H1 (cell line): Measurements from ENCODE around the gene LHFPL3. TPM values are rescaled to one million over a fixed set of nuclear protein-coding genes. Genes with fewer than 3 reads are reported as not detected.

Experiments
- CTCF ChIA-PET: fragments of 300-600 bp; sonication (Branson Sonifier 250); formaldehyde crosslinking; loops from one replicate; lab custom pipeline; 2021; ENCODE audit not compliant: partially characterized antibody; lab: Charles Lee
- POLR2A ChIA-PET: fragments of 300-600 bp; sonication (Branson Sonifier 250); formaldehyde crosslinking; loops from one replicate; lab custom pipeline; 2021; ENCODE audit warnings: inconsistent platforms; ENCODE audit not compliant: partially characterized antibody; lab: Charles Lee
- DNase-seq, 2 experiments: peaks; one replicate each; pipeline versions ENCODE4 v3.0.0 to v3.0.0-alpha.2; 2010 to 2022; ENCODE audit warnings: low spot score in 2 of 2, low read depth in 1 of 2, mixed read lengths in 1 of 2
- FAIRE-seq: peaks from 2 replicates; lab custom pipeline; 2011; peaks lifted over from hg19 to GRCh38; lab: Jason Lieb, UNC
- H2AFZ ChIP-seq: 2 replicates; pipeline ENCODE4 v1.8.1; 2012; ENCODE audit warnings: low read length, inconsistent platforms
- H2AK5ac ChIP-seq: 2 replicates; pipeline ENCODE4 v1.6.1; 2013; ENCODE audit warnings: low read depth, low read length
- H2BK120ac ChIP-seq: replicated peaks from 2 replicates; pipeline ENCODE3; 2013; ENCODE audit warnings: low read depth, low read length, inconsistent platforms
- H2BK12ac ChIP-seq: 2 replicates; pipeline ENCODE4 v1.6.1; 2013; ENCODE audit warnings: low read depth, low read length
- H2BK15ac ChIP-seq: 2 replicates; pipeline ENCODE4 v1.6.1; 2013; ENCODE audit warnings: low read length
- H2BK20ac ChIP-seq: 2 replicates; pipeline ENCODE4 v1.6.1; 2013; ENCODE audit warnings: low read length
- H2BK5ac ChIP-seq: 2 replicates; pipeline ENCODE4 v1.6.1; 2013; ENCODE audit warnings: low read depth, low read length
- H3K14ac ChIP-seq: 2 replicates; pipeline ENCODE4 v1.6.1; 2013; ENCODE audit warnings: inconsistent platforms; ENCODE audit not compliant: insufficient read length
- H3K18ac ChIP-seq: 2 replicates; pipeline ENCODE4 v1.6.1; 2013; ENCODE audit warnings: low read length; ENCODE audit errors: extremely low read depth
- H3K23ac ChIP-seq: 2 replicates; pipeline ENCODE4 v1.6.1; 2013; ENCODE audit warnings: inconsistent platforms; ENCODE audit not compliant: insufficient read length
- H3K23me2 ChIP-seq: 2 replicates; pipeline ENCODE4 v1.6.1; 2013; ENCODE audit warnings: low read depth, low read length
- H3K27ac ChIP-seq: 2 replicates; pipeline ENCODE4 v1.6.1; 2011; ENCODE audit warnings: low read depth, low read length, inconsistent platforms
- H3K27me3 ChIP-seq, 4 experiments: replicated peaks in 1 of 4; 1 replicate in 1 of 4; 2 replicates in 3 of 4; pipeline versions ENCODE4 v1.6.1 to v1.8.1; 2011 to 2013; ENCODE audit warnings: low read length in 3 of 4, mild to moderate bottlenecking in 3 of 4, inconsistent platforms in 2 of 4, mixed read lengths in 2 of 4, moderate library complexity in 1 of 4; ENCODE audit not compliant: control insufficient read depth in 3 of 4, insufficient read depth in 3 of 4; ENCODE audit errors: extremely low read depth in 1 of 4
- H3K36me3 ChIP-seq, 4 experiments: 2 replicates each; pipeline versions ENCODE4 v1.6.1 to v1.8.1; 2011 to 2013; ENCODE audit warnings: mild to moderate bottlenecking in 4 of 4, low read length in 3 of 4, moderate library complexity in 2 of 4, control low read depth in 1 of 4, inconsistent platforms in 1 of 4; ENCODE audit not compliant: insufficient read depth in 4 of 4, control insufficient read depth in 2 of 4
- H3K4ac ChIP-seq: replicated peaks from 2 replicates; pipeline ENCODE3; 2013; ENCODE audit warnings: low read length, low read depth, mixed read lengths, inconsistent platforms; ENCODE audit not compliant: insufficient read length
- H3K4me1 ChIP-seq, 4 experiments: replicated peaks in 1 of 4; 1 replicate in 1 of 4; 2 replicates in 3 of 4; pipeline versions ENCODE4 v1.6.1 to v1.8.1; 2011 to 2013; ENCODE audit warnings: low read length in 3 of 4, inconsistent platforms in 2 of 4, mixed read lengths in 1 of 4; ENCODE audit not compliant: insufficient read depth in 4 of 4, control insufficient read depth in 3 of 4
- H3K4me2 ChIP-seq, 2 experiments: 2 replicates each; pipeline versions ENCODE4 v1.6.1 to v1.8.1; 2011 to 2013; ENCODE audit warnings: low read depth in 2 of 2, low read length in 2 of 2, control low read depth in 1 of 2, inconsistent platforms in 1 of 2, mild to moderate bottlenecking in 1 of 2; ENCODE audit not compliant: insufficient read depth in 1 of 2
- H3K4me3 ChIP-seq, 4 experiments: fragments of 200-600, 300-600 bp in 1 of 4; sonication (generic), shearing (Covaris generic), sonication (Bioruptor Twin) in 1 of 4; 2 replicates each; pipeline versions ENCODE4 v1.5.1 to v1.8.1; 2011 to 2016; ENCODE audit warnings: low read length in 4 of 4, low read depth in 3 of 4, control low read depth in 2 of 4, inconsistent platforms in 2 of 4, mild to moderate bottlenecking in 2 of 4, mixed read lengths in 1 of 4, moderate library complexity in 1 of 4; ENCODE audit not compliant: insufficient read depth in 2 of 4; ENCODE audit errors: extremely low read depth in 1 of 4
- H3K56ac ChIP-seq: replicated peaks from 2 replicates; pipeline ENCODE3; 2013; ENCODE audit warnings: low read depth, mild to moderate bottlenecking, mixed read lengths, low read length, inconsistent platforms; ENCODE audit not compliant: insufficient read length
- H3K79me1 ChIP-seq: 2 replicates; pipeline ENCODE4 v1.6.1; 2013; ENCODE audit warnings: low read depth, low read length, control low read depth
- H3K79me2 ChIP-seq, 2 experiments: 2 replicates each; pipeline versions ENCODE4 v1.6.1 to v1.8.1; 2012 to 2013; ENCODE audit warnings: low read length in 2 of 2, mild to moderate bottlenecking in 2 of 2, inconsistent platforms in 1 of 2; ENCODE audit not compliant: insufficient read depth in 2 of 2, control insufficient read depth in 1 of 2
- H3K9ac ChIP-seq, 4 experiments: replicated peaks in 1 of 4; 1 replicate in 1 of 4; 2 replicates in 3 of 4; pipeline versions ENCODE4 v1.6.1 to v1.8.1; 2011 to 2013; ENCODE audit warnings: low read depth in 3 of 4, low read length in 3 of 4, control low read depth in 2 of 4, mild to moderate bottlenecking in 2 of 4, moderate library complexity in 2 of 4, inconsistent platforms in 1 of 4; ENCODE audit errors: extremely low read depth in 1 of 4
- H3K9me3 ChIP-seq, 2 experiments: 2 replicates each; pipeline versions ENCODE4 v1.6.1 to v1.8.1; 2012 to 2013; ENCODE audit warnings: mild to moderate bottlenecking in 2 of 2, moderate library complexity in 2 of 2, control low read depth in 1 of 2, inconsistent platforms in 1 of 2, low read depth in 1 of 2, low read length in 1 of 2, mixed read lengths in 1 of 2; ENCODE audit not compliant: insufficient read depth in 2 of 2
- H4K20me1 ChIP-seq, 2 experiments: replicated peaks in 1 of 2; 2 replicates each; pipeline versions ENCODE3 to v1.8.1; 2011 to 2013; ENCODE audit warnings: inconsistent platforms in 2 of 2, low read length in 2 of 2, mild to moderate bottlenecking in 1 of 2; ENCODE audit not compliant: insufficient read depth in 2 of 2, control insufficient read depth in 1 of 2
- H4K5ac ChIP-seq: 2 replicates; pipeline ENCODE4 v1.6.1; 2013; ENCODE audit warnings: low read length, low read depth, mixed read lengths, inconsistent platforms; ENCODE audit not compliant: insufficient read length
- H4K8ac ChIP-seq: 2 replicates; pipeline ENCODE4 v1.8.0; 2013; ENCODE audit warnings: mild to moderate bottlenecking, moderate library complexity, low read length, inconsistent platforms; ENCODE audit not compliant: insufficient read depth; ENCODE audit errors: extremely low read depth
- H4K91ac ChIP-seq: replicated peaks from 2 replicates; pipeline ENCODE3; 2013; ENCODE audit warnings: low read length, mixed read lengths, inconsistent platforms; ENCODE audit not compliant: insufficient read length
- HDAC2 ChIP-seq, 2 experiments: fragments of 300-600 bp in 1 of 2; sonication (generic) in 1 of 2; IDR thresholded peaks; 2 replicates each; pipeline ENCODE4 v1.6.1; 2011 to 2012; ENCODE audit warnings: low read depth in 2 of 2, low read length in 2 of 2, mild to moderate bottlenecking in 2 of 2, moderate library complexity in 2 of 2, borderline replicate concordance in 1 of 2, inconsistent platforms in 1 of 2
- HDAC6 ChIP-seq: IDR thresholded peaks from one replicate; pipeline ENCODE4 v1.7.1; 2012; ENCODE audit warnings: low read depth, mild to moderate bottlenecking, inconsistent platforms, low read length, moderate library complexity
- SP4 ChIP-seq: IDR thresholded peaks from 2 replicates; pipeline ENCODE4 v1.6.1; 2012; ENCODE audit warnings: low read length, inconsistent platforms
- SRF ChIP-seq: IDR thresholded peaks from 2 replicates; pipeline ENCODE4 v1.6.1; 2011; ENCODE audit warnings: mild to moderate bottlenecking, low read depth, low read length, moderate library complexity
- WGBS, 2 experiments: shearing (Covaris generic) in 1 of 2; methylation state at CpG; one replicate each; pipeline versions ENCODE4 v1.1.6 to v1.1.7; 2013 to 2015; ENCODE audit warnings: low lambda C conversion rate in 2 of 2, mixed read lengths in 2 of 2, inconsistent platforms in 1 of 2, low coverage in 1 of 2, missing lambda C conversion rate in 1 of 2; ENCODE audit not compliant: insufficient replicate concordance in 2 of 2, insufficient coverage in 1 of 2, insufficient read length in 1 of 2; ENCODE audit errors: extremely low coverage in 1 of 2, missing lambda C conversion rate in 1 of 2; 5-methylcytosine and 5-hydroxymethylcytosine counted together
- polyA plus RNA-seq, 7 experiments: library from polyadenylated mRNA; depleted of rRNA in 3 of 7; stranded (reverse) in 5 of 7; unstranded in 2 of 7; fragments of >200 nt in 5 of 7; fragments of 200-250 nt in 2 of 7; gene quantifications; 1 replicate in 5 of 7; 2 replicates in 1 of 7; 4 replicates in 1 of 7; pipeline versions ENCODE4 v1.2.1 to v1.2.3, GENCODE V29; 2011 to 2013; ENCODE audit warnings: missing spikeins in 2 of 7, mixed read lengths in 2 of 7
- total RNA-seq: library from RNA; stranded (reverse); fragmentation: NEBNext Ultra II Directional; extraction: Animal tissue kit (Norgen Biotek cat#: 25700); gene quantifications from 2 replicates; pipeline ENCODE4 v1.2.1, GENCODE V29; 2021

LHFPL3 gene
- total and polyA plus RNA-seq, 2 of the 8 experiments (the other 6 are each of a cell fraction or from before 2014, with no cell fraction given): 0.24 to 0.50 TPM

GRCh38 chr7:104936546-104936945 is 608.1 kb downstream of the LHFPL3 start:
- H3K14ac ChIP-seq: no peak overlapping the region
- no peak overlapping the region for H2BK15ac ChIP-seq
- no peak overlapping the region for H3K27ac ChIP-seq
- H3K4me2 ChIP-seq: no peak overlapping the region
- peaks cover 0 to 4% of the 10 kb centered on the region in 2 experiments for H4K20me1 ChIP-seq
- H3K4ac ChIP-seq: no peak overlapping the region
- H2AK5ac ChIP-seq: no peak overlapping the region
- no peak overlapping the region for H4K5ac ChIP-seq
- no peak overlapping the region for H3K18ac ChIP-seq
- H3K4me3 ChIP-seq: no peak overlapping the region
- H2BK120ac ChIP-seq: no peak overlapping the region
- no peaks in the 10 kb centered on the region; a peak in 1 of 4 replicates for H3K79me2 ChIP-seq
- no peak overlapping the region for H2BK20ac ChIP-seq
- DNase-seq (no peak), FAIRE-seq (no peak)
- H3K79me1 ChIP-seq: no peaks in the 10 kb centered on the region
- peaks cover 0 to 2% of the 10 kb centered on the region in 2 experiments; a peak in 1 of 4 replicates for H3K9me3 ChIP-seq
- H3K4me1 ChIP-seq: peaks cover 0 to 7% (median 0%) of the 10 kb centered on the region in 4 experiments; a peak in 2 of 7 replicates
- no peak overlapping the region for H2BK5ac ChIP-seq
- H3K56ac ChIP-seq: no peak overlapping the region
- WGBS, 2 experiments: 84% methylated on average over 8 of the region's 8 CpGs; no CpG with 5 or more reads in 1 of the 2 experiments
- no peak overlapping the region for H4K91ac ChIP-seq
- CTCF ChIA-PET: interaction anchor here (0.6 to 1.0 kb wide), 3 partner anchors 10 to 45 kb away, joined by 3 to 5 read pairs (median 3); no protein-coding TSS in a partner anchor
- H2BK12ac ChIP-seq: no peak overlapping the region
- H3K27me3 ChIP-seq: no peaks in the 10 kb centered on the region
- H3K23ac ChIP-seq: no peak overlapping the region
- POLR2A ChIA-PET: interaction anchor here (0.9 kb wide), 1 partner anchor 13 kb away, joined by 3 read pairs; no protein-coding TSS in a partner anchor
- no peak overlapping the region for H2AFZ ChIP-seq
- no peak overlapping the region for H3K9ac ChIP-seq
- peaks cover 4% of the 10 kb centered on the region for H3K23me2 ChIP-seq
- H3K36me3 ChIP-seq: no peaks in the 10 kb centered on the region
- H4K8ac ChIP-seq: no peak overlapping the region
- TF ChIP-seq HDAC6 (no peak), SRF (no peak), HDAC2 (IDR thresholded peaks at IDR 0.05; ENCODE audit: borderline replicate concordance in 1 of 2, low read depth in 2 of 2, low read length in 2 of 2) (no peak), SP4 (no peak)
